BJ (cell line): ENCODE results near the gene TCF3. TPM values are rescaled to one million over a fixed set of nuclear protein-coding genes. Genes with fewer than 3 reads are reported as not detected.

Experiments used
- CTCF ChIA-PET: fragments of 350-600 bp; formaldehyde crosslinking; extraction: SDS; loops from one replicate; lab custom pipeline; 2021; ENCODE audit warnings: antibody characterized with exemption, inconsistent platforms; lab: Yijun Ruan, JAX
- POLR2A ChIA-PET: fragments of 300-600 bp; sonication (Branson Sonifier 250); formaldehyde crosslinking; extraction: SDS; loops from one replicate; lab custom pipeline; 2021; ENCODE audit warnings: antibody characterized with exemption; lab: Charles Lee
- DNase-seq: peaks from one replicate; pipeline ENCODE4 v3.0.0-alpha.2; 2011; ENCODE audit warnings: low read depth
- H3K27me3 ChIP-seq: 2 replicates; pipeline ENCODE4 v1.6.0; 2011; ENCODE audit warnings: low read length; ENCODE audit not compliant: control insufficient read depth, insufficient read depth
- H3K36me3 ChIP-seq: 2 replicates; pipeline ENCODE4 v1.5.1; 2011; ENCODE audit warnings: low read length; ENCODE audit not compliant: control insufficient read depth, insufficient read depth
- H3K4me3 ChIP-seq: 2 replicates; pipeline ENCODE4 v1.5.1; 2011; ENCODE audit warnings: low read depth, mild to moderate bottlenecking, control low read depth, low read length
- polyA plus RNA-seq: library from polyadenylated mRNA; depleted of rRNA; stranded (reverse); fragments of >200 nt; gene quantifications from 2 replicates; pipeline ENCODE4 v1.2.3, GENCODE V29; 2011
- TF ChIP-seq, protein P1 (sequence below): IDR thresholded peaks from 2 replicates; pipeline ENCODE4 v1.5.1; 2011; ENCODE audit warnings: low read depth, mild to moderate bottlenecking, control low read depth, inconsistent platforms, low read length, moderate library complexity; ENCODE audit not compliant: insufficient read depth

The TCF3 gene
- polyA plus RNA-seq, 1 experiment = 49.8 TPM

DNA sequence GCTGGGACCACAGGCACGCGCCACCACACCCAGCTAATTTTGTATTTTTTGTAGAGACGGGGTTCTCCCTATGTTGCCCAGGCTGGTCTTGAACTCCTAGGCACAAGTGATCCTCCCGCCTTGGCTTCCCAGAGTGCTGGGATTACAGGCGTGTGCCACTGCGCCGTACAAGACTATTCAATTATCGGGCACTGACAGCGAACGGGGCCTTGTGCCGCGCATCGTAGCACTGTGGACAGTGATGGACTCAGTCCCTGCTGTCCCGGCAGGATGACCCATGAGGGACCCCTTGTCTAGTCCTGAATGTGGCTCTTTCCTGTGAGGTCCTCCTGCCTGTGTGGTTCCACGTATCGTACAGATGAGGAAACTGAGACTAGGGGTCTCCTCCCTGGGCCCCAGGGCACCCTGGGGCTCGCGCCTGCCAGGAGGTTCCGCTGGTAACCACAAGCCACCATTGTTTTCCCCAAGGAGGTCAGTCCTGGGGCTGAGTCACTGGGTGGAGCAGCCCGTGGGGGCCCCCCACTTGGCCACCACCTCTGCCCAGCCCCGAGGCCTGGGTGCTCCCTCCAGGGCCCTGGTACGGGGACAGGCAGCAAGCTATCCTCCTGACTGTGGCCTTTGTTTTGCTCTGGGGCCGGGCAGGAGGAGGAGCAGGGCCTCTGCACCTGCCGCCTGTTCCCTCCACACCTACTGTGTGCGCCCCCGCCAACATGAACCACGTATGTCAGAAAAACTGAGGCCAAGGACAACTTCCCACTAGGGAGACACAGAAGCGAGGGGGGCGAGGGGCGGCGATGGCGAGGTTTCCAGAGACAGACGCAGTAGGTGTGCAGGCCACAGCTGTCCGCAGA, 2.9 kb upstream of the TCF3 start:
- POLR2A ChIA-PET = no interaction called here
- CTCF ChIA-PET = interaction anchor here (4.2 kb wide), 1 partner anchor 17 kb away, joined by 15 read pairs; no protein-coding TSS in a partner anchor
- Histone ChIP-seq H3K4me3 (no peak overlapping the region), H3K27me3 (no peaks in the 10 kb centered on the region), H3K36me3 (no peaks in the 10 kb centered on the region)
- DNase-seq = no peak
- TF ChIP-seq, protein P1, sequence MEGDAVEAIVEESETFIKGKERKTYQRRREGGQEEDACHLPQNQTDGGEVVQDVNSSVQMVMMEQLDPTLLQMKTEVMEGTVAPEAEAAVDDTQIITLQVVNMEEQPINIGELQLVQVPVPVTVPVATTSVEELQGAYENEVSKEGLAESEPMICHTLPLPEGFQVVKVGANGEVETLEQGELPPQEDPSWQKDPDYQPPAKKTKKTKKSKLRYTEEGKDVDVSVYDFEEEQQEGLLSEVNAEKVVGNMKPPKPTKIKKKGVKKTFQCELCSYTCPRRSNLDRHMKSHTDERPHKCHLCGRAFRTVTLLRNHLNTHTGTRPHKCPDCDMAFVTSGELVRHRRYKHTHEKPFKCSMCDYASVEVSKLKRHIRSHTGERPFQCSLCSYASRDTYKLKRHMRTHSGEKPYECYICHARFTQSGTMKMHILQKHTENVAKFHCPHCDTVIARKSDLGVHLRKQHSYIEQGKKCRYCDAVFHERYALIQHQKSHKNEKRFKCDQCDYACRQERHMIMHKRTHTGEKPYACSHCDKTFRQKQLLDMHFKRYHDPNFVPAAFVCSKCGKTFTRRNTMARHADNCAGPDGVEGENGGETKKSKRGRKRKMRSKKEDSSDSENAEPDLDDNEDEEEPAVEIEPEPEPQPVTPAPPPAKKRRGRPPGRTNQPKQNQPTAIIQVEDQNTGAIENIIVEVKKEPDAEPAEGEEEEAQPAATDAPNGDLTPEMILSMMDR = no peak

DNA sequence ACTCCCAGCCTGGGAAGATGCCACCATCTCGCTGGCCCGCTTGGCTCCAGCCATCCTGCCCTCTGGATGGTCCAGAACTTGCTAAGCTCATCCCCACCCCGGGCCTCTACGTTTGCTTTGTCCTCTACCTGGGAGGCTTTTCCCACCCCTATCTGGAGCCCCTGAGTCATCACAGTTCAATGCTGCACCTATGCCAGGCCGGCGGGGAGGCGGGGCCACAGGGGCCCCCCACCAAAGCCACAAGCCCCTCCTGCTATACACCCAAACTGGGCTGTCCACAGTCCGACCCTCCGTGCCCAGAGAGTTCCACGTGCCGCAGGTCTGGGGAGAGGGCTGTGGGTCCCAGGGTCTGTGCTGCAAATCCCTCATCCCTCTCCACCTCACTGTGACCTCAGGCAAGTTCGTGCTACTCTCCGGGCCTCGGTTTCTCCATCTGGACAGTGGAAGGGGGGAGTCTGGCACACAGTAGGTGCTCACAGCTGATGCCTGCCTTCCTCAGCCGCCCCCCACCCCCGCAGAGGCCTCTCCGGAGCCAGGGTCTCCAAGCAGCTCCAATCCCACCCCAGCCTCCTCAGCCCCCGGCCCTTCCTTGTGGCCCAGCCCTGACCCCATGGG, 1.9 kb upstream of the TCF3 start:
- Histone ChIP-seq H3K36me3 (peaks cover 4% of the 10 kb centered on the region), H3K4me3 (no peak overlapping the region), H3K27me3 (no peaks in the 10 kb centered on the region)
- TF ChIP-seq, protein P1 = no peak
- CTCF ChIA-PET = interaction anchor here (0.9 to 4.2 kb wide), 2 partner anchors 18 to 19 kb away, joined by 3 to 15 read pairs; no protein-coding TSS in a partner anchor
- POLR2A ChIA-PET = no interaction called here
- no peak for DNase-seq

DNA sequence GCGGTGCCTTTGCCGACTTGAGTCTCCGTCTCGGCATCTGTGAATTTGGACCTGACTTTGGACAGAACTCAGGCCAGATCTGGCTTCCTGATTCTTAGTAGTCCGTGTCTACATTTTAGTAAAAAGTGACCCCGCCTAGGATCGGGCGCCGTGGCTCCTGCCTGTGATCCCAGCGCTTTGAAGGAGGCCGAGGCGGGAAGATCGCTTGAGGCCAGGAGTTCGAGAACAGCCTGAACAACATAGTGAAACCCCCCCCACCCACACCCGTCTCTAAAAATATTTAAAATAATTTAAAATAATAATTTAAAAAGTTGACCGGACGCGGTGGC, 849 bp upstream of the TCF3 start:
- ChIA-PET POLR2A (no interaction called here), CTCF (interaction anchor here (0.6 to 4.2 kb wide), 3 partner anchors 19 to 128 kb away, joined by 3 to 15 read pairs (median 4); no protein-coding TSS in a partner anchor)
- peak overlapping the region; percentile 41 for H3K4me3 ChIP-seq
- H3K27me3 ChIP-seq = no peaks in the 10 kb centered on the region
- no peak for DNase-seq
- H3K36me3 ChIP-seq = peaks cover 11% of the 10 kb centered on the region
- TF ChIP-seq, protein P1 = no peak

DNA sequence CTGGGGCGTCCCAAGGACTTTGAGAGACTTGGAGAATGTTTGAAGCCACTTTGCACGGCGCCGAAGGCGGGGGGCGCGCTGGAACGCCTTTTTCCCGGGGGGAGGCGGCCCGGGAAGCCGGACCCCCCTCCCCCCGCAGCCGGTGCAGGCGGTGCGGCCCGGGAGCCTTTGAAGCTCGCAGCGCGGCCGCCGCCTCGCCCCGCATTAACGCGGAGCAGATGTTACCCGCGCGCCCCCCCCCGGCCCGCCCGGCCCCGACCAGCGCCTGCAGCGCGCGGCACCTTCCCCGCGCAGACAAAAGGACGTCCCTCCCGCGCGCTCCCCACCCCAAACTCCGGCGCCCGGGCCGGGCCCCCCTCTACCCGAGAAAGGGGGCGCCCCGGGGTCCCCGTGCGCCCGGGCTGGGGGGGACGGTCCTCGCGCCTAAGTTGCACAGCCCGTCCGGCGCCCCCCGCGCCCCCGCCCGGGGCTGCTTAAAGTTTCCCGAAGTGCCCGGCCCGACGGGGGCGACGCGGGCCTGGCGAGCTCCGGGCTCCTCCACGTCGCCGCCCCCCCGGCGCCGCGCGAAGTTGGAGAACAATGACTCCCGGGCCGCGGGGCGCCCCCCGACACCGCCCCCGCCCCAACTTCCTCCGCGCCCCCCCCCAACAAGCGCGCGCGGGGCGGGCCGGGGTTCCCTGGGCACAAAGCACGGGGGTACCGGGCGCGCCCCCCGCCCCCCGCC, 685 bp downstream of the TCF3 start:
- ChIA-PET CTCF (interaction anchor here (3.4 to 4.2 kb wide), 2 partner anchors 21 kb away, joined by 12 to 15 read pairs; no protein-coding TSS in a partner anchor), POLR2A (no interaction called here)
- no peak for DNase-seq

More for the DNA sequence above, 685 bp downstream of the TCF3 start:
- H3K27me3 ChIP-seq = no peaks in the 10 kb centered on the region
- H3K4me3 ChIP-seq = peak overlapping the region; percentile 78
- TF ChIP-seq, protein P1 = no peak
- peaks cover 13% of the 10 kb centered on the region for H3K36me3 ChIP-seq
